HG02763 (cell line): ENCODE measurements around the gene EVA1B.

ENCODE experiments used
- ATAC-seq: cut with Tn5 transposase; IDR thresholded peaks from one replicate; pipeline ENCODE4 v1.9.1; 2021; ENCODE audit warnings: mild to moderate bottlenecking, moderate library complexity; ENCODE audit not compliant: unreplicated experiment

EVA1B gene

GRCh38 chr1:36346741-36347370 lies 23.4 kb upstream of the EVA1B start:
- no peak for ATAC-seq

DNA sequence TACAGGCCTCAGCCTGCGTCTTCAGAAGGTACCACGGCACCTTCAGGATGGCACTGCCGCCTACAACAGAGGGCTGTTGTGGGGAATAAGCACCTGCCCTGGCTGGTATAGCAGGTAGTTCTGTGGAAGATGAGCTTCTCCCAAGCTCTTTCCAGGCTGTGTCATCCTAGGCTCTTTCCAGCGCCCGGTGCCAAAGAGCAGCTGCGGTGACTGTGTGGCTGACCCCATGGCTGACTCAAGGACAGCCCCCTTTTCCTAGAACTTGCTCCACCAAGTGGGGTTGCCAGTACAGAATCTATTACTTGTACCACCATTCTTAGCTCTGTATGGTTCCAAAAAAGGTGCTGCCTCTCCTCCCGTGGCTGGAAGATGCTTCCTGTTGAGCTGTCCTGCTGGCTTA lies 21.9 kb upstream of the EVA1B start:
- ATAC-seq: no peak

- no peak for ATAC-seq
Measured at GRCh38 chr1:36344395-36344680, 20.9 kb upstream of the EVA1B start.

GRCh38 chr1:36343651-36344394 lies 20.4 kb upstream of the EVA1B start:
- ATAC-seq: no peak

DNA sequence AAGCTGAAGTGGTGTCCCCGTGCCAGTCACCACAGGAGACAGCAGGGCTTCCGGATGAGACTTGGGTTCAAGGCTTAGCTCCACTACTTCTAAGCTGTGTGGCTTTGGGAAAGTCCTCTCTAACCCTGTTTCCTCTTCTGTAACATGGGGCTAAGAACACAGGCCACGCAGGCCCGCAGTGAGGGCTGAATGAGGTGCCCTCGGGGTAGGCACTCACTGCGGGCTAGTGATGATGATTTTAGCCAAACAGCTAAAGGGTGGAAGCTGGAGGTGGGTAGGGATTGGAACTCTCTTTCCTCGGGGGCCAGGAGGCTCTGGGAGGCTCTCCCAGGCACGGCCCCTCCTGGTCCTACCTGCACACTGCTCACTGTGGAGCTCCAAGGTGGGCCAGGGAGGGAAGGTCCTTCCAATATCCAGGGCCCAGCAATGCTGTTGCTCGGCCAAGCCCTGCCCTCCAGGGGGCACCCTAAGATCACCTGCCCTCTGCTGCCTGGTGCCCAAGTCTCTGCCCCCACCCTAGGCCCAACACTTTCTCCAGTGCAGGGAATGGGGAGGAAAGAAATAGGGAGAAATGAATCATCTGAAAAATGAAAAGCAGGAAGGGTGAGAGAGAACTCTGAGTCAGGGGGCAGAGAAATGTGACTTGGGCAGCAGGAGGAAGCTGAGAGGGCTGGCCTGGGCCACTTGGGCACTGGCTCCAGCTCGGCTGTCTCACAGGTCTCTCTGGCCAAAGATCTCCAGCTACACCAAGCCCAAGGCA lies 19.2 kb upstream of the EVA1B start:
- ATAC-seq: no peak

DNA sequence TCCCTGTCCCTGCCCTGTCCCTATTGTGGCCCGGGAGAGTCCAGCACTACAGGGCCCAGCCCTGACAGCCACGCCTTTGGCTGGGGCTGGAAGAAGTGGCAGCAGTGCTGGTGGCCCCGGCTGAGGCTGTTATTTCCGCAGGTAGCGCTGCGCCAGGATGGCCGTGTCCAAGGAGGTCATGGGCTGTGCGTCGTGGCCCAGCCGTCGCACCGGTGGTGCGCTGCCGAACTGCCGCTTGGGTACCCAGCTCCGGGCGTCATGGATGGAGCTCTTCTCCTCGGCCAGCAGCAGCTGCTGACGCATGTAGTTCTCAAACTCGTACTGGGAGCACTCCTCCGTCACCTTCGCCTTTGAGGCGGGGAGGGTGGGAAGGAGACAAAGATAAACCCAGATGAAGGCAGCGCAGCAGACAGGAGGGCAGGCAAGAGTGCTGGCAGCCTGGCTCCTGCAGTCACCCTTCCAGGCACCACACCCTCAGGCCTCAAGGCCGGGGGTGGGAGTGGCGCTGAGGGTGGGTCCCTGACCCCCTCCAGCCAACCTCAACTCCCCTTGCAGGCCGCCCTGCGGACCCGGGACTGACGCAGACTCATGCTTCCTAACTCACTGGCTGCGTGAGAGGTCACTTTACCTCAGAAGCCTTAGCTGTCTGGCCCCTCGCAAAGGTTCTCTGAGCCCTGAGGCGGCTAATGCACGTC lies 18.3 kb upstream of the EVA1B start:
- no peak for ATAC-seq

DNA sequence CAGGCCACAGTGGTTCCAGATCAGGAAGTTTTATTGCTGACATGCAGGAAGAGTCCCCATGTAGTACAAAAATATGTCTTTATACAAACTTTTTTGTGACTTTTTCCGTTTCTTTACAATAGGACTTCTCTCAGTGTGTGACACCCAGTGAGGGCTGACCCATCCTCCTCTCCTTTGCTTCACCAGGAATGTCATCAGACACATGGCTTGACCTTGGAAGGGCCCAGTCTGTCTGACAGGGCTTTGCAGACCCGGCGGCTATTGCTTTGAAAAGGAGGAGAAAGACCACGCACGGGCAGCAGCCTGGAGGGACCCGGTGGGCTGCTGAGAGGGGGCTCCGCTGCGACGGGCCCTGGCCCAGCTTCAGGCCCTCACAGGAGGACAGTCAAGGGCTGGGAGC lies 16.2 kb upstream of the EVA1B start:
- no peak for ATAC-seq

DNA sequence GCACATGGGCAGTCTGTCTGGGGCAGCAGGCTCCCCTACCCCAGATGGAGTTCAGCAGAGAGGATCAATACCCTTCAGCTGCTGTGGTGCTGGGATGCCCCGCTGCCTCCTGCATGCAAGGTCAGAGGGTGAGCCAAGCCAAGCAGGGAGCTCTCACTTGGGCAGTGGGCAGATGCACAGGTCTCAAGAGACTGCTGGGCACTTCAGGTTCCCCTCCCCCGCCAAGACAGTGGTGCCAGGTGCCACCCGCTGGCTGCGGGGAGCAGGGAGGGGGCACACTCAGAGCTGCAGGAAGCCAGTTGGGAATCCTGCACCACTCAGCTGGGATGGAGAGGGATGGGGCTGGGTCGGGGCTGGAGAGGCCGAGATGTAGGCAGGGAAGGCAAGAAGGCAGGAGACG lies 15.8 kb upstream of the EVA1B start:
- no peak for ATAC-seq

DNA sequence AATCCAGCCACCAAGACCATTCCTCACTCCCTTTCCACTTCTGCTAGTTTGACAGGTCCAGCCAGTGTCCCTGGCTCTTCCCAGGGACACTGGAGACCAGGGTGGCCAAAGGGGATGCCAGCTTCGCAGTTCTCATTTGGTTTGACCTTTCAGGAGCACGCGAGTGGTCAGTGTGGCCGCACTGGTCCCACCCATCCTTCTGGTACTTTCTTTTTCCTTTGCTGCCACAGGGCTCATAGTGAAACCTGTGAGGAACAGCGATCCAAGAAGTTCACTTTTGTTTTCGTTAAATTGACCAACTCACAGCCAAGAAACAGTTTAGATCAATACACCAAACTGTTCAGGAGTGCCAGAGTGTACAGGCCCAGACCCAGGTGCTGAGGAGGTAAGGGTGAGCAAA lies 14.4 kb upstream of the EVA1B start:
- ATAC-seq: no peak

DNA sequence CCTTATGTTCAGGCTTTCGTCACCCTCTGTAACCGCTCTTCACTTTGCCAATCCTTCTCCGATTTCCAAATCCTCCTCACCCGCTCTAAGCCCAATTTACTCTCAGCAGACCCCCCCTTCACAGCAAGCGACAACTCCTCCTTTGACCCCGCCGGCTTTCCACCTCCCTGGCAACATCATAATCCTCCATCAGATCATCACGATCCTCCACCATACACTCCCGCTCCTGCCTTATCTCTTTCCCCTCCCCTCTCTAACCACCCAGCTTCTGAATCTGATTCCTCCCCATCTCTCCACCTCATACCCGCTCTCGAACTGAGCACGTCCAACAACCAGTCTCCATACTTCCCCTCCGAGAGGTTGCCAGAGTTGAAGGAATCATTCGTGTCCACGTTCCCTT lies 7.5 kb upstream of the EVA1B start:
- no peak for ATAC-seq

DNA sequence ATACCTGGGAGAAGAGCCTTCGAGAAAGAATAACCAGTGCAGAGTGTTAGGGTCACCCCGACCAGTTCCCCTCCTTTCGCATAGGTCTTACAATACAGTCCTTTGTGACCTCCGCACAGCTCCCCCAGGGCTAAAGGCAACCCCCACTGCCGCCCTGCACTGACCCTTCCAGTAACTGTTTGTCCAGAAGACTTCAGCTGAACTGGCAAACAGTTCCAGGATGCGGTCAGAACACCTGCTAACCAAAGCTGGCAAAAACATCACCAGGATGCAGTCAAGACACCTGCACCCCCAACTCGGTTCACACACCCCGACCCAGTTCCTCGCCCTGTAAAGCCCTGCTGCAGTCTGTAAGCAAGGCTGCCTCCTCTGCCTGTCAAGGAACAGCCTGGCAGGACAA lies 6.4 kb upstream of the EVA1B start:
- ATAC-seq: no peak

GRCh38 chr1:36328713-36329112 lies 5.3 kb upstream of the EVA1B start:
- no peak for ATAC-seq

DNA sequence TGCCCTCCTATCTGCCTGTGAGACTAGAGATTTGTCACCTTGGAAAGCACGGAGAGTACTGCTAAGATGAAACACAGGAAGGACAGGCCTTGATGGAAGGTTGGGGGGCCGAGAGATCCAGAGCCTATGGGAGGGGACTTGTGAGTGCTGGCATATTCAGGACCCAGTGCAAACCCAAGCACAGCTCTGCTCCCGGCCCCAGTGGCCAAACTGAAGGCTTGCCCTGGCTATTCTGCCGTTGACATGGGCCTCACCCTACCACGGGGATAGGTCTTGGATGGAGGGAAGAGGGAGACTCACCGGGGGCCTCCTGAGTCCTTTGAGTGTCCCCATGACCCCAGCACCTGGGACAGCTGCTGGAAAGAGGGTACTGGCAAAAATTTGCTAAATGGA lies 4.6 kb upstream of the EVA1B start:
- no peak for ATAC-seq

GRCh38 chr1:36327421-36328087 lies 4.1 kb upstream of the EVA1B start:
- ATAC-seq: no peak

GRCh38 chr1:36326499-36326898 lies 3.1 kb upstream of the EVA1B start:
- ATAC-seq: no peak

DNA sequence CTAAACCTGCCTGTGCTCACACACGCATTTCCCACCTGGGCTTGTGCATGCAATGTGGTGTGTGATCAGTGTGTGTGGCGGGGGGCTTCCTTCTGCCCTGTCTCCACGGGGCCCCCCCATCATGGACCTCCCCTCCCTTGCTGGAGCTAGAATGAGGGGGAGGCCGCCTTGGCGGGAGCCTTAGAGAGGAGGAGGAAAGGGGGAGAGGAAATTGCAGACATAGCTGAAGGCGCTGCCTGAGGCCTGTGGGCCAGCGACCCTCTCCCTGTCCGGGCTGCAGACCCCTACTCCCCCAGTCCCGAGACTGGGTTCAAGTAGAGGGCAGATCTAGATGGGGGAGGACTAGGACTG lies 883 bp upstream of the EVA1B start:
- ATAC-seq: no peak

GRCh38 chr1:36322786-36323635 lies 434 bp downstream of the EVA1B start:
- no peak for ATAC-seq

DNA sequence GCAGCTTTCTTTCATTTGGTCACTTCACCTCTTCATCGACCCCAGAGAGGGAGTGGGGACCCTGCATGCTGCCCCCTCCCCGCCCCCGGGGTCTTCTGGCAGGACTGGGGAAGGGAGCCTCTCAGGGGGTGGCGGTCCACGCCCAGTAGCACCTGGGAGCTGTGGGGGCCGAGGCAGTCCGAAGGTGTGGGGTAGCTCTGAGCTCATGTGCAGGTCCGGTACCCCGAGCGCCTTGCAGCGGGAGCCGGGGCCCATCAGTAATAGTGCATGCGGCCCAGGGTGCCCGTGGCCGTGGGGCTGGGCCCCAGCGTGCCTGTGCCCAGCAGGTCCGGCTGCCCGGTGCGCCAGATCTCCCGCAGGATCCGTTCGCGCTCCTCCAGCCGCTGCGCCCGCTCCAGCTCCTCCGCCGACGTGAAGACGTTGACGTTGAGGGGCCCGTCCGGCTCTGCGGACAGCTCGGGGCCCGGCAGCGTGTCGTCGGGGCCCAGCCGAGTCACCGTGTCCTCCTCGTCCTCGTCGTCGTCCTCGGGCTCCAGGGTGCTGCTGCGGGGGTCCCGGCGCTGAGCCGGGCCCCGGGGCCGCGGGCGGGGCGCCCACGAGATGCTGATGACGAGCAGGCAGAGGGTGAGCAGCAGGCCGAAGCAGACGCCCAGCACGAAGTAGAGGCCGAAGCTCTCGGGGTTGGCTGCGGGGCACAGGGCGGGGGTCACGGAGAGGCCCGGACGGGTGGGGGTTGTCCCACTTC lies 1.2 kb downstream of the EVA1B start:
- ATAC-seq: no peak

DNA sequence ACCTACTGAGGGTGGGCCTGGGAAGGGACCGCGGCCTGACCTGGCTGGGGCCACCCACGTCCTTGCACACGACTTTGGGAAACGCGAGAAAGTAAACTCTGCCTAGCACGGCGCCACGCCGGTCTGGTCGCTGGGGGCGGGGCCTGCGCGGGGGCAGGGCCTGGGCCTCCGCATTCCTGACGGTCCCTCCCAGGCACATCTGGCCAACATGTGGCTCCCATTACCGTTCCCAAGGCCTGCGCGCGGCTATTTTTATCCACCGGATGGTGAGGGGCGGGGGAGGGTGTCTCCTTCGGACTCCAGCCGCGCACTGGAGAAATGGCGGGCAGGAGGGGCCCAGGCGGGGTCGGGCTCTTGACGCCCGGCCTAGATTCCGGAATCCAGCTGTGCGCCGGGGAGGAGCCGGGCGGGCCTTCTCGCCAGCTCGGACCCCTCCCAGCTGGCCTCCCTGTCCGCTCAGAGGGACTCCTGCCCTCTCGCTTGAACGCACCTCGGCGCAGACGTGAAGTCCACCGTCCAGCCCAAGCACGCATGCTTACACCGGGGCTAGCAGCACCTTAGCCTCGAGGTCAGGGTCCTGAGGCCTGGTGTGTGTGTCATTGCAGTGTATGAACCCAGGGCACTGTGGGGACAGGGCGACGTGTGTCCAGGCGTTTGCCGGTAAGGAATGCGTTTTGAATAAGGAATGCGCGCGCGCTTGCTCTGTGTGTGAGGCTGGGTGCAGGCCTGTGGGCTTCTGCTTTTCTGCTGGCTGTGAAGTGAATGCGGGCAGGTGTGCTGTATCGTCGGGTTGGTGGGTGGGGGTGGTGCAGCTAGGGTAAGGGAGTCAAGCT lies 2.1 kb downstream of the EVA1B start:
- no peak for ATAC-seq
